Heart left ventricle (tissue), 13 donors: ENCODE results near the gene UNC5C.

Experiments
- CTCF ChIP-seq, 12 donors: fragments of 200-600 bp; sonication (generic) in 4 of 12; IDR thresholded peaks; one replicate each; pipeline versions ENCODE4 v1.5.0 to v1.8.0; 2018 to 2022; ENCODE audit warnings: antibody characterized with exemption in 12 of 12, mild to moderate bottlenecking in 5 of 12
- POLR2A ChIP-seq, 2 donors: fragments of 450-650 bp; IDR thresholded peaks; one replicate each; pipeline ENCODE4 v1.6.1; 2017; ENCODE audit warnings: antibody characterized with exemption in 2 of 2, mild to moderate bottlenecking in 2 of 2, moderate library complexity in 2 of 2
- donor health status: ischemic (EF 13 %, LVEDD 7.1; RV severe dilation, severe dysfunction).
- donor health status: DM: no; HTN: yes; CAD: no.
- donor health status: DM: no; HTN: no; CAD: no.
- donor health status: ischemic (EF 25% LVEDD 6.9; RV normal size, moderate dysfunction).
- donor health status: ischemic (EF 25% LVEDD 5.7; RV mildly dilated, moderate dysfunction).
- donor health status: ischemic (EF 35%, LVEDD 5.7; RV mildly dilated, moderate dysfunction).
- donor health status: nonischemic (EF 11% LVEDD 7.7; RV severe dilation, severe dysfunction).
- donor health status: DM: yes; HTN: yes; CAD: no.
- donor health status: PGD.
- donor health status: ischemic (EF 29% LVEDD 5.4; RV normal size, mild dysfunction).
- donor health status: nonischemic (EF 23%, LVEDD 6.1; RV moderate dilation, normal function).

- TF ChIP-seq CTCF (IDR thresholded peaks at IDR 0.05) (no peak), POLR2A (IDR thresholded peaks at IDR 0.05) (no peak)
Measured at GRCh38 chr4:95153182-95153581, 395.6 kb downstream of the UNC5C start.
